GM21390 (cell line): ENCODE results near the gene NRP2.

Experiments
- ATAC-seq: cut with Tn5 transposase; IDR thresholded peaks from one replicate; pipeline ENCODE4 v1.9.1; 2021; ENCODE audit not compliant: unreplicated experiment

Gene NRP2

DNA sequence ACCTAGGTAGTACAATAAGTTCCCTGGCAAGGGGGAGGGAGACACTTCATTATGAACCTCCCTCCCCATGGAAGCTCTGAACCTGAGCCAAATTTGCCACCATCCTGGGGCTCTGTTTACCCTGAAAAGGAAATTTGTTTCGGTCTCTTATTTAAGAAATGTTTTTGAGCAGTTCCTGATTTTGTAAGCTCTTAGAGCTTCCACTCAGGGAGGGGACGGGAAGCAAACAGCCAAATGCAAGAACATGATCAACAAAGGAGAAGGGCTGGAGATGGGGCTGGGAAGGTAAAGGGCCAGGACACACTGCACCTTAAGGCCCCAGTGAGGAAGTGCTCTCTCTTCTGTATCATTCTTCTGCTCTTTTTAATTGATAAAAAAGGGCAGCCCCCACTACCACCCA, 117.9 kb downstream of the NRP2 start:
- no peak for ATAC-seq

DNA sequence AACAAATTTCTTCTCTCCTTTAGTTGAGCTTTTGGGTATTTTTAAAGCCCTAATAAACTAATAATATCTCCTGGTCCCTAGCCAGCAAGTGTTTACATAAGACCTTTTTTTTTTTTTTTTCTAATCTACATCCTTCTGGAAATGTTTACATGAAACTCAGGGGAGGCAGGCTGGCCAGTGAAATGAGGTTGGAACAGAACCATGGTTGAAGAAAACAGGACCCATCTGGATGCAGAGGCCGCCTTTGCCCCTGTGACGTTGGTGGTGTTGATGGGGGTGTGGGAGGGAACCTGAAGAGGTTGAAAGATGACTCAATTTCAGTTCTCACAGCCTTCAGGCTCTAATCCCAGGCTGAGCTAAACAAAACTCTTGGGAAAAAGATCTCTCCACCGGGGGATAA, 118.5 kb downstream of the NRP2 start:
- ATAC-seq, result no peak

DNA sequence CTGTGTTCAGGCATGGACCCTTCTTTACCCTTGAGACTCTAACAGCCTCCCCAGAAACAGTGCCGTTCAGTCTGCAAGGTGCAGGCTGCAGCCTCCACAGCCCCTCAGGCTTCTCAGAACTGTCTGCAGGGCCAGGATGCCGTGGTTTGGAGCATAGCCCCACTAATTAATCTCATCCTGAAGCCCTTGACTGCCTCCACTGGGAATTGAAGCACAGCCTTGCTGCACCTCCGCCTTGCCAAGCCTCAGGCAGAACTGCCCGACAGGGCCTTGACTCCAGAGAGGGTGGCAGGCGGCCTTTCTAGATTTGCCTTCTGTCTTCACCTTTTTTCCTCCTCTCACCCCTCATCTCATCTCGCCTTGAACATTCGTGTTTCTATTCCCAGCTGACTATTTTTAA, 119.8 kb downstream of the NRP2 start:
- no peak for ATAC-seq

DNA sequence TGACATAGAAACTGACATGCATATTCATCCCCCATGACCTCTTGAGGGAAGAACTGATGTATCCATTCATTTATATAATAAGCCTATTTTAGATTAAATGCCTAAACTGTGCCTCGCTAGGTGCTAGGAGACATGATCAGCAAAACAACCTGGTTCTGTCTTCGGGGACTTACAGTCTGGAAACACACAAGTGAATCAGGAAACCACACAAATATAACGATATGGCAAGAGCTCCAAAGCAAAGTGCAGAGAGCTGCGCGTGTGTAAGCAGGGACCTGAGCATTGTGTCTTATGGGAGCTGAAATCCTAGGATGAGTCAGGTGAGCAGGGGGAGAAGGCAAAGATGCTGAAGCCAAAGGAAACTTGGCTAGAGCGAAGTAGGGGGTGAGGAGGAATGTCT, 120.6 kb downstream of the NRP2 start:
- ATAC-seq, result no peak

DNA sequence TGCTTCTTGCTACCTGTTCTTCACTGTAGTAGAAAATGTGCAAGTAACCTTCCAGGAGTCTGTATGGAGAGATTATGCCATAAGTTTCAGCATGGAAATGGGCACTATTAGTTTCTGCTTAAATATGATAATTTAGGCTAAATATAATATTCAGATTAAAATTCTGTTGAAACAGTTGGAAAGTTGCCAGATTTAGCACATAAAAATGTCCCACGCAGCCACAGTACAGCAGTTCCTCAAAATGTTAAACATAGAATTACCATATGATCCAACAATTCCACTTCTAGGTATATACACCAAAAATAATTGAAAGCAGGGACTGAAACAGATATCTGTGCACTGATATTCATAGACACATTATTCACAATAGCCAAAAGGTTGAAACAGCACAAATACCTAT, 121.2 kb downstream of the NRP2 start:
- no peak for ATAC-seq

DNA sequence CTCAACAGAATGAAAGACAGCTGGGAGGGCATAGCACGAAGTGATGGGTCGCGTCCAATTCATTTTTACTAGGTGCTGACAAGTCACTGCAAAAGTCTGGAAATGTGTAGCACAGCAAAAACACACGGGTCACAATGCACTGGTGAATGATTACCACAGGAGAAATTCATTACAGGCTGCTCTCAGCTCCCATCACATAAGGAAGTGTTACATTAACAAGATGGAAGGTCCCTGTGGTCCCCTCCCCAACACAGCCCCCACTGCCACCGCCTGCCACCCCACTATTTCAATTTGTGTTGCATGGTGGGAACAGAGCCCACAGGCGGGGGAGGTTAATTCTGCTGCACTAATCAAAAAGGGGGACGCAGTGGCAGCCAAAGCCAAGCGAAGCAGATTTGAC, 122.8 kb downstream of the NRP2 start:
- no peak for ATAC-seq

DNA sequence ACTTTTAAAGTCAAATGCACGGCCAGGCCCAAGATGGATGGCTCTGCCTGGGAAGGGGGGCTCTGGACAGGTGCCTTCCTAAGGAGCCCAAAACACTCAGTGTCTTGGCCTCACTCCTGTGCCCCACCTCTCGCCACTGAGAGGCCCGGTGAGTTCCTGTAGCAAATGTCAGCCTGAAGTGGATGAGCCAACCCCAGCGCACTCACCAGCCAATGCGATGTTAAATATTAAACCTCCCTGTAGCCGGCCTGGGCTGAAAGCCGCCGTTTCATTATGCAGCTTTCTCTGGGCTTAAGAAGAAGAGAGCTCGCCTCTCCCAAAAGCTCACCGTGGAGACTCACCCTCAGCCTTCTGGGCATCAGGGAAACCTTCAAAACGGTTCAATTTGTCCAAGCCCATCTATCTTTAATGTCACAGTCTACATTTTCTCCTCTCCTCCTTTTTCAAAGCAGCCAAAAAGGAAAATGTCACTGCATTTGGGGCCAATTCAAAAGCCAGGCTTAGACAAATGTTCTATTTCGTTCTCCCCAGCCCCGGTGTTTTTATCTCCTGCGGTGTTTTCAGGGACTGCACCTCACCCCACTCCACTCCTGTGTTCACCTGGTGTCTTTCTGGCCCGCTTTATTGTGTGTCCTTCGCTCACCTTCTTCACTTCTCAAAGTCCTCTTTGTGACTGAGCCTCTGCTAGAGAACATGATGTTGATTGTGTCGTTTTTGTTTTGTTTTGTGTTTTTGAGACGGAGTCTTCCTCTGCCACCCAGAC, 124.0 kb downstream of the NRP2 start:
- ATAC-seq, result no peak

DNA sequence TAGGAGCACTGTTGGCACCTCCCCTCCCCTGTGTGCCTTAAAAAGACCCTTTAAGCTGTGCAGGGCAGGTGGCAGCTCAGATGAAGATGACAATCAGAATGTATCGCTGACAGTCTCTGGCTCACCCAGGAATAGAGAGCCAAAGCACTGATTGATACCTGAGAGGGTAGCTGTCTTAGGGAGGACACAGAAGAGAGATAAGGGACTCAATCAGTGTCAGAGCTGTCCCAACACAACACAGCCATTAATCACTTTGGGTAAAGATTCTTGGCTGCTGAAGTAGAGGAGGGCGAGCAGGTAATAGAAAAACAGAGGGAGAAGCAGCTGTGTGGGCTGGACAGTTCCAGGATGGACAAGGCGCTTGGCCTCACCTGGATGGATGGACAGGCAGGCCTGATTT, 124.9 kb downstream of the NRP2 start:
- ATAC-seq, result no peak

DNA sequence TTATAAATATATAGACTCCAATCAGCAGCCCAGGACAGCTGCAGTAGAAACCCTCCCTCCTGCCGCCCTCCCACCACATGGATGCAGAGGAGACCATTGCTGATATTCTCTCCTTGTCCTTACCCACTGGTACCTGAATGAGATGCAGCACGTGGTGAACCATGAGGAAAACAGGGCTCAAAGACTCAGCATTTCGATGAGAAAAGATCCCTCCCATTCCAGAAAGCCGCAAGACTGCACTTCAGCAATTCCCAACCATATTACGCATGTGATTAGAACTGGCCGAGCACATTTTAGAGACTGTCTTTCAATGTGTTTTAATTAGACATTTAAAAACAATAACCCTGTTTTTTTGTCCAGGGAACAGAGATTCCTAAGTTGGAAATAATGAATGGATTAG, 125.5 kb downstream of the NRP2 start:
- ATAC-seq, result no peak

DNA sequence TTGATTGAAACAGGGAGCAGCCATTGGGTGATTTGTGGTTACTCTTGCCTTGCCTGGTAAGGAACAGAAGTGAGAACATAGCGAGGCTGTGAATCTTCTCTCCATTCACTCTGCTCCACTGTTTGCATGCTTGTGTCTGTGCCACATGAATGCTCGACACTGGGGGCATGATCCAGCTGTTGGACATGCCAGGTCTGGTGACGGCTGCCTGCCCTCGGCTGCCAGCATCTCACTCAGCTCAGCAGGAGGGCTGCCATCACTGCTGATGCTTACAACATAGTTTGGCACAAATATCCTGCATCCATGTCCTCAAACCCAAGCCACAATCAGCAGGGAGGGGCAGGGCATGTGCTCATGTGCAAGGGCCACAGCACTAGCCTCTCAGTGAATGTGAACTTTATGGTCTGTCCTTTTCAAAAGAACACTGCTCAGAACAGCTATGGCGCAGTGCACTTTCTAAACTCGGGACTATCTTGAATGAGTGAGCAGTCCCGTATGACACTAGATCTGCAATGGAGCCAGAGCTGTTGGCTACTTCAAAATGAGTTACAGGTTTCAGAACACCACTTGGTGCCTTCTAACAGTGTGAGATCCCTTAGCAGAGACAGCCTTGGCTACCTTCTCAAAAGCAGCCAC, 126.3 kb downstream of the NRP2 start:
- no peak for ATAC-seq

DNA sequence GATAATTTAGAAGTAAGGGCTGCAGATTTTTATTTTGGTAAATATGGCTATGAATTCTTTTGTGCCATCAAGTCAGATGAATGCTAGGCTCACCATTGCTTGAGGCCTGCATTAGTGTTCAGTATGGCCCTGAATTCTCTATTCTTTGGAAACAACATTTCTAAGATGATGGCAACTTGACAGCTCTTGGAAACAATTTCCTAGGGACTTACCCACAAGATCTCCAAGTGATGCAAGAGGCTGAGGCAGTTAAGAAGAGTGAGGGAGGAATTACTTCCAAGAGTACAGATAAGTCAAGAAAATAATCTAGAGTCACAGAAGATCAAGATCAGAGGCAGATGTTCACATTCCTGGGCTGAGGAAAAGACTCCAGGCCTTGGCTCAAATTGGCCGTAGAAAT, 129.1 kb downstream of the NRP2 start:
- no peak for ATAC-seq

DNA sequence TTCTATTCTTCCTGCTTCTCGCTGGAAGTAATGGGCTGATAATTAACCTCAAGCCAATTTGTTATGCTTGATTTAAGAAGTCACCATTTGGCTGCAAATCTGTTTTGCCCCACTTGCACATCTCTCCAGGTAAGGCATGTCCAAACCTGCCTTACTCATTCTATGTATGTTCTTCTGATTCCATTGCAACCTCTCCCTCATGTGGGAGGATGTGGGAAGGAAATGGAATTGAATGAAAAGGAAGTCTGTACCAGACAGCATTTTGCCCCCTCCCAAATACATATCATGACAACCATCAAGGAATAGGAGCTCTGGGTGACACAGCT, 131.7 kb downstream of the NRP2 start:
- no peak for ATAC-seq

DNA sequence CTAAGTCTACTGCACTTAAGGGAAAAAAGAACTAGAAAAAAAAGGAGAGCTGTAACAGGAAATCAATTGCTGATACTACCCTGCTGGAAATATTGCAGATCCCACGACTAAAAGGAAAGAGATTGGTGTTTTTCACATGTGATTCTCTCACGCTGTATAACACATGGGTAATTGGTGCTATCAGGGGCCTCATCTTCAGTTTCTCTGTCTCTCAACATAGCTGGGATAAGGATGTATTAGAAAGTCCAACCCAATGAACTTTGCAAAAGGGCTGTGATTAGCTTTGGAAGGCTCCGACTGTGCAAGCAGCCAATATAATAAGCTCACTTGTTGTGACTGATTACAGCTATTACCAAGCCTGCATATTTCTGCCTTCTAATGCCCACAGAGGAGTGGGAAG, 133.4 kb downstream of the NRP2 start:
- ATAC-seq, result no peak

DNA sequence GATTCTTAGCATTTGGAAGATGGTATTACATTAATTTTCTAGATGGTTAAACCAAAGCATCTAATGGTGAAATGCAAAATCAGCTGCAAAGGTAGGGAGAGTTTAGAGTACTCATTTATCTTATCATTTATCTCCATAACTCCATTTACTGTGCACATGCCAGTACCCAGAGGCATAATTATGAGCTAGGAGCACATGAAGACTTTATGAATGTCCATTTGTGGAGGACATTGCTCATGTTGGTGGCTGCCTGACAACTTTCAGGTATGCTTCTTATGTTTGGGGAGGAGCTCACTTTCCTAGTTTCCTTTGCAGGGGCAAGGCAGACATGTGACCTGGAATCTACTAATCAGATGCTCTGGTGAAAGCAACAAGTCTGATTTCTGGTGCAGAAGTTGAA, 134.0 kb downstream of the NRP2 start:
- no peak for ATAC-seq

DNA sequence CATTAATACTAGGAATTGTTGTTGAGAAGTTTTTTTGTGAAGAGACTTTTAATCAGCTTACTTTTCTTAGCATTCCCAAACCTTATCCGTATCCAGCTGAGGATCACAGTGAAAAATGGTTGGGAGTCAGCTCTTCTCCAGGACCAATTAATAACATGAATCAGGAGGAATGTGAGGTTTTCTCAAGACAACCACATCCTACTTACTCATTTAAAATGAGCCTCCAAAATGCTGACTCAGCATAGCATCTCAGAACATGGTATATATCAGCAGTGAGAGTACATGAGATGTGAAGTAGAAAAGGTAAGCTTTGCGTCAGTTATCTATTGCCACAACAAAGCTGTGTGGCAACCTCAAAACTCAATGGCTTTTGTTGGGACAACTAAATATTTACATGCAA, 140.3 kb downstream of the NRP2 start:
- no peak for ATAC-seq

DNA sequence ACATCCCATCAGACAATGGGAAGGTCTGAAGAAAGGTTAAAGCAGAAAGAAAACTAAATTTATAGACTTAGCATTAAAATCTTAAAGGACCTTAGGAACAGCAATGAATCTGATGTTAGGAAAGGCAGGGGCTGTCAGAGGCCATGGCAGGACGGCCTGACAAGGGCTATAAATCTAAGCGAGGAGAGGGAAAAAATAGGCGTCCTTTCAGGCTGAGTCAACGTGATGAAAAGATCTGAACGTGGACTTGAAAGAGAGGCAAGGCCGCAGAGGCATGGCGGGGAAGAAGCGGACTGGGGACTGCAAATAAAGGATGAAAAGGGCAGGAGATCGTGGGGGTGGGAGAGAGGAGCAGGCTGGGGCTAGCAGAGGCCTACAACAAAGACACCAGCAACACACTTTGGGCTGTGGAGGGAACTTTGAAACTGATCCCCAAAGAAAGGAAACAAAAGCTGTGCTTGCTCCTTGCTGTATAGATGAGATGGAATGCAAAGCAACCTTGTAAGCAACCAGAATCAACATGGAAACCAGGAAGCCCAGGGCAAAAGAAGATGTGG, 145.6 kb downstream of the NRP2 start:
- ATAC-seq, result no peak

DNA sequence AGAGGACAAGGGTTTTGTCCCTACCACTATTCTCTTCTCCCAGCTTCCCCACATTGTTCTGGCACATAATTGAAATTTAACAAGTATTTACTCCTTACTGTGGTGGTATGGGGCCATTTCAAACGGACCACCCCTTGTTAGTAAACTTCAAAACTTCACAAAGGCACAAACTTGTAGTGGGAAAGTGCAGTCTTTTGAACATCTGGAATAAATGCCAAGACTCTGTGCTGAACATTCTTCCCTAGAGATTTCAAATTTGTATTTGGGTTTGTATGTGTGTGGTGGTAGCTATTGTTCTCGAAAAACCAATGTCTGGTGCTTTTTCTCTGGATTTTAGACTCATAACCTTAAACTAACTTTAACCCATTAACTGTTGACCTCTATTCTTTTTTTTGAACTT, 151.6 kb downstream of the NRP2 start:
- no peak for ATAC-seq

DNA sequence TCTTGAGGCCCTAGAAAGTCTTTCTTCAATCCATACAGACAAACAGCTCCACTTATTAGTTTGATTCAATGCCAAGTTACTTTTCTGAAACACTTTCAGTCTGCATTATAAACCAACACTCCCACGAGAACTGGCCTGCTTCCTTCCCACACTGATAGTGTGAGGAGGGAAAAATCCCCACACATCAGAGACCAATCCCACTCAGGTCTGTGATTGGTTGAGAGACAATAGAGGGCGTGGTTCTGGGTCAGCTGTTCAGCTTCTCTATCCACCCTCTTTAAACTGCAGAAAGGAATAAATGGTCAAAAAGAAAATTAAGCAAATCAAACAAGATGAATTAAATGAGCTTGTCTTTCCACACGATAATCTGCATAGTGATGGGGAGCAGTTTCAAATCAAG, 152.5 kb downstream of the NRP2 start:
- ATAC-seq, result no peak

DNA sequence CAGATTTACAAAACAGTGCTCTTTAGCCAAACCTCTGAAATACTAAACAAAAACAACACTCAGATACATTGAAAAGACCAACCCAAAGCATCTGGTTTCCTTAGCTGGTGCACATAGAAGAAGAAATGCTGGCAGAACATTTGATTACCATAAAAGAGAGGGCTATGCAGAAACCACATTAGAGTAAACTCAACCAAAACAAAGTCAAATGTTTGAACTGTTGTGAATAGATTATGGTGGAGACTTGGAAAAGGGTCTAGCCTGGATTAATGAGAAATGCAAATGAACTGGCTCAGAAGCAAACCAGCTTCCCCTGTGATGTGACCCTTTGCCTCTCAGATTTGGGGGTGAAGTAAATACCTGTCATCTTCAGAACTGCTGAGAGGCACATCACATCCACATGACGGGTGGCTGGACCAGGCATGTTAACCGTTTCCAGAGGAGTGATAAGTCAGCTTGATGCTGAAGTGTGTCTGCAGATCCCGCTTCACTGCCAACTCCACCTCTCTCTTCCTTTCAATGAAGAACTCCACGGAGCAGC, 153.0 kb downstream of the NRP2 start:
- no peak for ATAC-seq

DNA sequence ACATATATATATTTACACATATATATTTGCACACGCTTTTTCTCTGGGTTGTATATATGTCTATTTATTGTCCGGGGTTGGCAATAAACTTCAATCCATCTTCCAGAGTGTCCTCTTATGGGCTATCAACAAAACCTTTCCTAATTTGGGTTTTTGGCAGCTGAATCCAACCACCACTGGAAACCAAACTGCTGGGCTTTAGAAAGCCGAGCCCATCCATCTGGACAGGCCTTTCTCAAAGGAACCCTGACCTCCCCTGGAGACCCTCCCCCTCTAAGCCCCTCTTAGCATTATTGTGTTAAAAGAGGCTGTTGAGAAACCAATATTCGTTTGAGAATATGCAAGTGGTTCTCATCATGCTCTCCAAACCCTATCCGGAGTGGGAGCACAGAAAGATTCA, 153.6 kb downstream of the NRP2 start:
- ATAC-seq, result no peak

DNA sequence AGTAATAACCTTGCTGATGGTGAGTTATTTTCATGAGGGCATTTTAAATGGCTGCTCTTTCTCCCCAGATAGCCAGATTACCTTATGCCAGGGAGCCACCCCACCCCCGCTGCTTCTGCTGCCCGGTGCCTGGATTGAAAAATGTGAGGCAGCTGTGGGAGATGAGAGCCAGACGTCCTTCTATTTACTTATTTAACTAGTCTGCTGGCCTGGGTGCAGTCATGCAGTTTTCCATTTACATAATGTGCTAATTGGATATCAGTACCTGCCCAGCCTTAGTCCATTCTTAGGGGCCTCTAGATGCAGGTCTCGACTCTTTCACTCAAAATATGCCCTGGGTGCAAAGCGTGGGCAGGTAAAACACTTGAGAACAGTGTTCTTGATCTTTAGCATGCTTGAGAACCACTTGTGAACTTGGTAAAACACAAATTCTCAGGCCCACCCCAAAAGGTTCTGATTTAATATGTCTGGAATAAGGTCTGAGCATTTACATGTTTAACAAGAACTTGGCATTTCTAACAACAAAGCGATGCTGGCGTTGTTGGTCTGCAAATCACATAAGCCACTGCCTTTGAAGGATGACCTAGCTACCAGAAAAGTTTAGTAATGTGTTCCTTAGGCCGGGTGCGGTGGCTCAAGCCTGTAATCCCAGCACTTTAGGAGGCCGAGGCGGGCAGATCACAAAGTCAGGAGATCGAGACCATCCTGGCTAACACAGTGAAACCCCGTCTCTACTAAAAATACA, 154.3 kb downstream of the NRP2 start:
- ATAC-seq, result no peak

DNA sequence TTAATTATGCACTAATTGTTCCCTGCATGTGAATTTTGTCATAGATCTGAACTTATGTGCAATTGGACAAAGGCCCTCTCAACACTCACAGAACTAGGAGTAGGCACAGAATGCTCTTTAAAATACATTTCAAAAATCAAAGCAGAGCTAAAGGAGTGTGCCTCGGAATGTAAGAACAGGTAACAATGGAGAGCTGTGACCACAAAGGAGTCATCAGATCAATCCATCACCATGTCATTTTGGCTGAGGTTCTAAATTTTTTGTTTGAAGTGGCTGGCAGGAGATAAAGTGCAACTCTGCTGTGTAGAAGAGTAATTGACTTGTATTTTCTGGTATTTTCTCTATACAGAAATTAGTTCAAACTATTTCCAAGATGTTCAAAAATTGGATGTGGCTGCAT, 155.4 kb downstream of the NRP2 start:
- ATAC-seq, result no peak
